GM21360 (cell line): Measurements from ENCODE around the gene KCNJ8.
"Not testable (repeated sequence)": the region's sequence is repeated elsewhere in the genome, so short reads cannot be mapped to it uniquely, and the experiment has no call there.

Experiments
- ATAC-seq: cut with Tn5 transposase; IDR thresholded peaks from one replicate; pipeline ENCODE4 v1.9.1; 2021; ENCODE audit warnings: mild to moderate bottlenecking, moderate library complexity; ENCODE audit not compliant: unreplicated experiment

The KCNJ8 gene

DNA sequence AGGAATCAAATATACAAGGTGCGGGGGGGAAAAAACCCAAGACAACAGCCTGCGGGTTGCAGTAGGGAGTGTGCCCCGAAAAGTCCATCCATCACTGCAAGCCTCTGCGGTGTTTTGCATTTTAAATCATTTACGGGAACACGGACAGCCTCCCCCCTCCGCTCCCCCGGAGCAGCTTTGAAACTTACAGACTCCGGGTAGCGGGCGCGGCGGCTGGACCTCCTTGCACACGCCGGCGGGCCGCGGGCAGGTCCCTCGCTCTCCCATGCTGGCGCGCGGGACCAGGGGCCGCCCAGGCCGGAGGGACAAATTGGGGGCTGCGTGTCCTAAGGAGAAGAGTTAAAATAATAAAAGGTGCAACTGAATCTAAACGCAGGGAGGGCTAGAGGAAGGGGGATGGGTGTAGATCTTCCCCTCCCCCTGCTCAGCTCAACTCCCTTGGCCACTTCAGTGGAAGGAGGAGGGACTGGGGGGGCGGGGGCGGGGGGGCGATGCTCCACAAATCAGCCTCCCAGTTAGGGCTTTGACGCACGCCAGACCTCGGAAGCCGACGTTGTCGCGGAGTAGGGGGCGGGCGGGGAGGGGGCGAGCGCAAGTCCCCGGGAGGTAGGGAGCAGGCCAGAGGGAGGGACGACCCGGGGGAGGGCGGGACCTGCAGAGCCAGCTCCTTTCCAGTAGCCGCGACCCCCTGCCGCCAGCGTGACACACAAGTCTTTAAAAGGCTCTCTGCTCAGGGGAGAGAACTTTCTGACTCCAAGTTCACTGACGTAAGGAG lies at the start of gene KCNJ8:
Gene KCNJ8, minus strand, starts transcription at position 349 of the 775 bp plus-strand sequence. CDS start 1,090 bp downstream, outside the sequence.
- ATAC-seq = no peak

DNA sequence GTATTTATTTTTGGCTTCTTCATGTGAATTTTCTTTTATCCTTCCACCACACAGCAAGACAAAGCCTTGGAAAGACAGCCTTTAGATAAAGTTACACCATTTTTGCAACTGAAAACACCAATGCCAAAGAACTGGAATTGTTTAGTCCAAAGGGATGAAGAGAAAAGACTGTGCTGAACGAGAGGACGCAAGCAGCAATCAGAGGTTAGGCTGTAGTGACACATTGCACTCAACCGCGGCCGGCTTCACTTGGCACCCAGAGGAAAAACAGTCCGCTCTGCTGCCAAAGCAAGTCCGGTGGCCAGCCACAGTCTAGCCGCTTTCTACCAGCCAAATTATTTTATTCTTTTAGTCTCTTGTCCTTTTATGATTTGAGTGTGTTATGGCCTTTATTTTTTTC lies 49.1 kb upstream of the KCNJ8 start:
- no peak for ATAC-seq

DNA sequence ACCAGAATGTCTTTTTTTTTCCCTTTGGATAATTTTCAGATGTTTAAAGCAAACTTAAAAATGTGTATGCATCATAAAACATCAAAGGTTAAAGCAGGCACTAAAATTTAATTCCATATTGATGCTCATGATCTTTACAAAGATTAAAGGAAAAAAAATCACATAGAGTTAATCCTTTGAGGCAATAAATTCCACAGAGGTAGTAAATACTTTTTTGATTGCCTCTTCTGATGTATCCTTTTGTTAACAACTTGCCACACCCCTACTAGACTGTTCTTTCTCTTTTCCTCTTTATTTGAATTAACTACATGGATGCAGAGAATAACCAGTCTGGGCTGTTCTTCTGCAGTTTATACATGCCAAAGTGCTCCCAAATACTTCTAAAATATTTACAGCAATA lies 45.2 kb upstream of the KCNJ8 start:
- ATAC-seq = no peak

DNA sequence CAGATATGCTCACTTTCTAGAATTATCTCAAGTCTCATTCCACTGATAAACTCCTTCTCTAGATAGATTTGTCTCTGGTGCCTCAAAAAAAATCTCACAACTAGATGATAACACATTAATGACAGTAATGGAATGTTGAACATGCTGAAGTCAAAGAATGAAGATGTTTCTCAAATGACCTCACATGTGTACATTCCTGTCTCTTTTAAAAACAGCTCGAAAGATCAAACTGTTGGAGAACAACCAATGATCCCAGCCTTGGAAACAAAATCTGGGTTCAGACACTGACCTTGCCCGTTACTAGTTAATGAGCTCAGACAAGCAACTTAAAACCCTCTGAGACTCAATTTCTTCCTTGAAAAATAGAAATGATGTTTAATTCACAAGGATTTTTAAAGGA lies 44.7 kb upstream of the KCNJ8 start:
- ATAC-seq = no peak

DNA sequence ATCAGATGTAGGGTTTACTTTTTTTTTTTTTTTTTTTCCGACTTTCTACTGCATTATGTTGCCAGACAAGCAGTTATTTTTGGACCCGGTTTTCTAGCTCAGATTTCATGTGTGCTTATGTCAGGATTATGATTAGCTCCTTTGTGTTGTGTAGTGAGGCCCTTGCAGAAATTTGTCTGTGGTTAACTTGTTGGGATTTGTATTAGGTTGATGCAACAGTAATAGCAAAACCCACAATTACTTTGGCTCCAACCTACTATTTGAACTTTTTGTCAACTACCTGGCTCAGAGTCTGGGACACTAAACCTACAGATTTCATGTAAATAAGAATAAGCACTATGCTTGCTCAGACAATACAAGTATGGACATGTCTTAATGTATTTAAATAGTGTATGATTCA lies 44.1 kb upstream of the KCNJ8 start:
- ATAC-seq = no peak

DNA sequence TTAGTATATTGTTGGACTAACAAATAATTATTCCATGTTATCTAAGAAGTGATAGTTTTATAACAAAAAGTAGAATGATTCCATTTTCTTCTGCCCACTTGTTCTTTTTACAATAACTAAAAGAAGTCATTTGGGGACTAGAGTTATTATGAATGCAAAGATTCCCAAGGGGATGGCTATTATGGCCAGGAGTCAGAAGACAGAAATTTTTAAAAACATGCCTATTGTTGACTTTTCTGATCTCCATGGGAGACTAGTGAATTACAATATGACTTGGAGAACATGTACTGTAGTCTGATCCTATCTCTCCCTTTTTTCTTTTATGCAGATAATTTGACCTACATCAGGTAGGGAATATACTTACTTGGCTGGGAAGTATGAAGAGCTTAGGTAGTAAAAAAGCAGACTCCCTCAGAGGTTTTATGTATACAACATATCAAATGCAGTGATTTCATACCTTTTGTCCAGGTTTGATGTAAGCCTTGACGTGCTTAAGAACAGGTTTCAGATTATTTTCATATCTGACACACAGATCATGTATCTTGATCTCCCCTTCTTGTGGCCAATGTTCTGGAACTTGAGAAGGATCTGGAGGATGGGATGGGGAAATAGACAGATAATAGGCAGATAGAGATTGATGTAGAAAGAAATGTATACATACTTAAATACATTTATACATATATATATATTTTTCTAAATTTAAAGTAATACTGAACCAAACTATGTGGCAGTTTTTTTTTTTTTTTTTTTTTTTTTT lies 41.0 kb upstream of the KCNJ8 start:
- no peak for ATAC-seq

DNA sequence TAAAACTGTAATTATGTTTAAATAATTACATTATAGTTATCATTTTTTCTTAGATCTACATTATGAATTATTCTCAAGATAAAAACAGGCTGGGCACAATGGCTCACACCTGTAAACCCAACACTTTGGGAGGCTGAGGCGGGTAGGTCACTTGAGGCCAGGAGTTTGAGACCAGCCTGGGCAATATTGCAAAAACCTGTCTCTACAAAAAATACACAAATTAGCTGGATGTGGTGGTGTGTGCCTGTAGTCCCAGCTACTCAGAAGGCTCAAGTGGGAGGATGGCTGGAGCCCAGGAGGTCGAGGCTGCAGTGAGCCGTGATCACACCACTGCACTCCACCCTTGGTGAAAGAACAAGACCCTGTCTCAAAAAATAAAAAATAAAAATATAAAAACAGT lies 40.3 kb upstream of the KCNJ8 start:
- no peak for ATAC-seq

DNA sequence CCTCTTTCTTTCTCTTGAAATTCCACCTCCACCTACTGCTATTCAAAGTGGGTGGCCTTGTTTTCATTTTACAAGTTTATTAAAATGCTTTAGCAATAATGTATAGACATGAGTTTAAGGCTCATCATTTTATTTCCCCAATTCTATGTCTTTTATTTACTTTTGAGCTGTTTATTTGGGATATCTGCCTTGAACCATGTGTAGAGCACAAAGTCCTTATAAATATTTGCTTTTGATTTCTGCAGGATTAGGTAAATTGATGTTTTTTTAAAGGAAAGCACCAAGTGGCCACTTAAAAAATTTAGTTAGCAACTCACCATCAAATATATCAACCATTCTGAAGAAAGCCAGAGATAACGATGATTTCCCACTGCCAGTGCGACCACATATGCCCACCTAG lies 39.8 kb upstream of the KCNJ8 start:
- ATAC-seq = no peak

DNA sequence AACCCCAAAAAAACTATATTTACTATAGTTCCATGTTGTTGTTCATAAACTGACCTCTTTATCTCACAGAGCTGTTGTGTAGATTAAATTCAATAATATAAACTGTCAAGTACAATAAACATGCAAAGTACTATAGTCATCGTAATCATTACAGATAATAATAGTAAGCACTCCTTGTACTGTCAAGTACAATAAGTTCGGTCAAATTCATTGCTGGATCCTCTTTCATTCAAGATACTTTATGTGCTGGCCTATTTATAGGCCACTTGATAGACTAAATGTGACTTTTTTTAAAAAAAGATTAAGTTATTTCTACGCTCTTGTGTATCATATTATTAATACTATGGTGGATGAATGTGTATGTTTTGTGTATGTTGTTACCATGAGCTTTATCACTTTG lies 39.2 kb upstream of the KCNJ8 start:
- ATAC-seq = no peak

DNA sequence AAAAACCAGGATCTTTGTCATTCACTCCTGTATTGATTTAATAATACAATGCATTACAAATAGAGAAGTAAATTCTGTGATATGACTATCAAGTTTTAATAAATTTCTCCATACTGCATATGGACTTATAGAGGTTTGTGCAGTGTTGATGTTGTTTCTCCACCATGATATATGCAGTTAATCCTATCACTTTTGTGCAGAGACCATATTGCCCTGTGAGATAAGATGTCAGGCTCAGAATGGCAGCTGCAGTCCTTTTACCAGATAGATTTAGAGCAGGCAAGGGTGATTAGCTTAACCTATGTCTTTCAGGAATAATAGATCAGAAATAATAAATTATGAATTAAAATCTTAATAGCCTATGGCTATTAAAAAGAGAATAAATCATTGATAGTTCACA lies 38.6 kb upstream of the KCNJ8 start:
- ATAC-seq = no peak

DNA sequence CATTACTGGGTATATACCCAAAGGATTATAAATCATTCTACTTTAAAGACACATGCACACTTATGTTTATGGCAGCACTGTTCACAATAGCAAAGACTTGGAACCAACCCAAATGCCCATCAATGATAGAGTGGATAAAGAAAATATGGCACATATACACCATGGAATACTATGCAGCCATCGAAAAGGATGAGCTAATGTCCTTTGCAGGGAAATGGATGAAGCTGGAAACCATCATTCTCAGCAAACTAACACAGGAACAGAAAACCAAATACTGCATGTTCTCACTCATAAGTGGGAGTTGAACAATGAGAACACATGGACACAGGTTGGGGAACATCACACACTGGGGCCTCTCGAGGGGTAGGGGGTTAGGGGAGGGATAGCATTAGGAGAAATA lies 37.8 kb upstream of the KCNJ8 start:
- ATAC-seq = not testable (repeated sequence)

DNA sequence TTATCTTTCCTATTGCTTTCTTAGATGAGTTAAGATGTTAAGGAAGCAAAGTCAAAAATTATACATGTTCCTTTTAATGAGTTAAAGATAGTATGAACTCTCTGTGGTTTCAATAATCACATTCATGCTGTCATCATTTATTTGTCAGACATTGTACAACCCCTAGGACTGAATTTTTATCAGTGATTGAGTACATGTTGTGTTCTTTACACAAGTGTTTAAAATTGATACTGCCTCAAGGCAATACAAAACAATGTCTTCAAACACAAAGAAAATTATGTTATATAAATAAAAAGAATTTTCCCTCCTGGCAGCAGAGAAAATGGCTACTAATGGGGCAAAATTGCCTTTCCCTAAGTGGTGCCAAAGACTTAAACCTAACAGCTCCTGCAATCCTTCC lies 34.6 kb upstream of the KCNJ8 start:
- ATAC-seq = no peak

DNA sequence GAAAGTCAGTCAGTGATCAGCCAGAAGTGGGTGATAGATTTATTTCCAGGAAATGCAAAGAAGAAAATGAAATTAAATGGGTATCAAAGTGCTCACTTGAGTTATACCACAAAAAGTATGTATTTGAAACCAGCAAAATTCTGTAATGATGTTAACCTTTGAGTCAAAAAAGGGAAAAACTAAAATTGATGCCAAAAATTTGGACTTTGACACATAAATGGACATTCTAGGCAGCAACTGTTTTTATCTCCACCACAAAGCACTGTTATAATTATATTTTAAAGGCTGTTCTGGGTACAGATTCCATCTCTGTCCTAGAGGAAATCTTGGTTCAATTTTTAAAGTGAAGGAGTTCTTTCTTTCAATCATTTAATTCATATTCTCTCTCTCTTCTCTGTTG lies 31.7 kb upstream of the KCNJ8 start:
- no peak for ATAC-seq

DNA sequence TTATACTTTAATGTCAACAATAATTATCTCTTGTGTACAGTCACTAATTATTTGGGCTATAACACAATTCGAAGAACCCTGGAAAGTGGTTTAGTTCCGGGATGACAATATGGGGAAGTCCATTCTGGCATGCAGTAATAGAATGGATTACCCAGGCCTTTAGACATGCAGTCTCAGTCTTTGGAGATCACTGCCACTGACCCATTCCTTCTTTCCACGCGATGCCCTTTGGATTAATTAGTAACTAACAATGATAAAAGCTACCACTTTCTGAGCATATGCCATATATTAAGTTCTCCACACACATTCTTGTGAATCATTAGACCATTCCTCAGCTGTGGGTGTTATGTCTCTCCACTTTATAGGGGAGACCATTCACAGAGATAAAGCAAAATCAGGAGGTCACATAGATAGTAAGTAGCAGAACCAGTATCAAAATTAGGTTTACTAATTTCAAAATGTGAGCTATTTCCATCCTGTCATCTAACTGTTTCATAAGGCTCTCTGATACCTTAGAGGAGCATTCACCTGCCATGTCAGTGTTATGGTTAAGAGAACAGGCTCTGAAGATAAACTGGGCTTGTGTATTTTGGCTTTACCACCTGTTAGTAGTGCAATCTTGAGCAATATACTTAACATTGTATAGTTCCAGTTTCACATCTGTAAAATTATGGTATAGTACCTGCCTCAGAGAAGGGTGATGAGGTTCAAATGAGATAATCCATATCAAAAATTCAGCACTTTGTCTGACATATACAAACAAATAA lies 27.2 kb upstream of the KCNJ8 start:
- no peak for ATAC-seq

DNA sequence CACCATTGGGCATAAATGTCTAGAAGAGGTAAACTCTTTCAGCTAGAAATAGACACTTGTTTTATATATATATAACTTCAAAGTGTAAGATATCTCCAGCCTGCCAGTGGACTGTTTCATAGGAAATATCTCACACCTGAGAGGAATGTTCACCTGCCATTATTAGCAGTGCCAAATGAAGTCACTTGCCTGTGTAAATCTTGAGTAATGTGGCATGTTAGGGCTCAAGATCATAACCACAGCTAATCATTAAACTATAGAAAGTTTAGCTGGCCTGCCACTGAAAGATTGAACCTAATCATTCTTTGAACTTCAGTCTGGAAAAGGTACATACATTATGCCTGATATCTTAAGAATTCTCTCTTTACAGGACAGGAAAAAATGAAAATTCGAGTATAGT lies 25.5 kb upstream of the KCNJ8 start:
- ATAC-seq = no peak

DNA sequence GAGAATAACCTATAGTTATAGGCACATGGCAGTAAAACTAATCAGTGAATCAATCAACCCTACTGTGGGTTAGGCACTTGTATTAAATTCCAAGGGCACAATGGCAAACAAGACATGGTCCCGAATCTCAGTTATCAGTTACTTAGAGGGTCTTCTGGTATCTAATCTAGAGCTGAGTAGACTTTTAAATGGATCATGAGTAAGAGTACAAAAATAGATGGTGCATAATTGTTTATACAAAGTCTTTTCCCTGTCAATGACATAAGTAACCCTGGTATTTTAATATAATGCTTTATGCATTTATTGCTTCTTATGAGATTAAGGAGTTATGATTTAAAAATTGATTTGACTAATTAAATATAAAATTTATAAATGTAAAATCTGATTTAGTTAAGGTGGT lies 23.0 kb upstream of the KCNJ8 start:
- no peak for ATAC-seq

DNA sequence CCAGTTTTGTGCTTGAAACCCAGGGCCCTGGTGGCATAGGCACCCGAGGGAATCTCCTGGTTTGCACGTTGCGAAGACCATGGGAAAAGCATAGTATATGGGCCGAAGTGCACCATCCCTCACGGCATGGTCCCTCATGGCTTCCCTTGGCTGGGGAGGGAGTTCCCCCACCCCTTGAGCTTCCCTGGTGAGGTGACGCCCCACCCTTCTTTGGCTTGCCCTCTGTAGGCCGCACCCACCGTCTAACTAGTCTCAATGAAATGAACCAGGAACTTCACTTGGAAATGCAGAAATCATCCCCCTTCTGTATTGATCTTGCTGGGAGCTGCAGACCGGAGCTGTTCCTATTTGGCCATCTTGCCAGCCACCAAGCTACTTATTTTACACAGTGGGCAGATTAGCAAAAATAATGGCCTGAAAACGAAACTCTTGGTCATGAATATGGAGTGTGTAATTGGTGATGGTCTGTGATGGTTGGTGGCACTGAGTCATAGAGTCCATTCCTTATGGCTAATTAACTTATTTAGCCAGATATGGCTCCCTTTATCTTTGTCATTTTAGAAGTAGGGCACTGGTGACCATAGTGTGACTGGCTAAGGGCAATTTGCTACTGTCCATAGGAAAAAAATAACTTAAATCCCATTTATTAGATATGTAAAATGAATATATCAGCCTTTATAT lies 21.3 kb upstream of the KCNJ8 start:
- ATAC-seq = no peak

DNA sequence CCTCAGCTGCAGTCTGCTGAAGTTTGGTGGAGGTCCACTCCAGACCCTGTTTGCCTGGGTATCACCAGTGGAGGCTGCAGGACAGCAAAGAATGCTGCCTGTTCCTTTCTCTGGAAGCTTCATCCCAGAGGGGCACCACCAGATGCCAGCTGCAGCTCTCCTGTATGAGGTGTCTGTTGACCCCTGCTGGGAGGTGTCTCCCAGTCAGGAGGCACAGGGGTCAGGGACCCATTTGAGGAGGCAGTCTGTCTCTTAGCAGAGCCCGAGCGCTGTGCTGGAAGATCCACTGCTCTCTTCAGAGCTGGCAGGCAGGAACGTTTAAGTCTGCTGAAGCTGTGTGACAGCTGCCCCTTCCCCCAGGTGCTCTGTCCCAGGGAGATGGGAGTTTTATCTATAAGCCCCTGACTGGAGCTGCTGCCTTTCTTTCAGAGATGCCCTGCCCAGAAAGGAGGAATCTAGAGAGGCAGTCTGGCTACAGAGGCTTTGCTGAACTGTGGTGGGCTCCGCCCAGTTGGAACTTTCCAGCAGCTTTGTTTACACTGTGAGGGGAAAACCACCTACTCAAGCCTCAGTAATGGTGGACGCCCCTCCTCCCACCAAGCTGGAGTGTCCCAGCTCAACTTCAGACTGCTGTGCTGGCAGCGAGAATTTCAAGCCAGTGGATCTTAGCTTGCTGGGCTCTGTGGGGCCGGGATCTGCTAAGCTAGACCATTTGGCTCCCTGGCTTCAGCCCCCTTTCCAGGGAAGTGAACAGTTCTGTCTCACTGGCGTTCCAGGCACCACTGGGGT lies 20.5 kb upstream of the KCNJ8 start:
- ATAC-seq = not testable (repeated sequence)

DNA sequence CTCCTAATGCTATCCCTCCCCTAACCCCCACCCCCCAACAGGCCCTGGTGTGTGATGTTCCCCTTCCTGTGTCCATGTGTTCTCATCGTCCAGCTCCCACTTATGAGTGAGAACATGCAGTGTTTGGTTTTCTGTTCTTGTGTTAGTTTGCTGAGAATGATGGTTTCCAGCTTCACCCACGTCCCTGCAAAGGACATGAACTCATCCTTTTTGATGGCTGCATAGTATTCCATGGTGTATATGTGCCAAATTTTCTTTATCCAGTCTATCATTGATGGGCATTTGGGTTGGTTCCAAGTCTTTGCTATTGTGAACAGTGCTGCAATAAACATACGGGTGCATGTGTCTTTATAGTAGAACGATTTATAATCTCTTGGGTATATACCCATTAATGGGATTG lies 15.2 kb upstream of the KCNJ8 start:
- not testable (repeated sequence) for ATAC-seq
